ENCODE results near the gene CDH13.

CDH13 gene

DNA sequence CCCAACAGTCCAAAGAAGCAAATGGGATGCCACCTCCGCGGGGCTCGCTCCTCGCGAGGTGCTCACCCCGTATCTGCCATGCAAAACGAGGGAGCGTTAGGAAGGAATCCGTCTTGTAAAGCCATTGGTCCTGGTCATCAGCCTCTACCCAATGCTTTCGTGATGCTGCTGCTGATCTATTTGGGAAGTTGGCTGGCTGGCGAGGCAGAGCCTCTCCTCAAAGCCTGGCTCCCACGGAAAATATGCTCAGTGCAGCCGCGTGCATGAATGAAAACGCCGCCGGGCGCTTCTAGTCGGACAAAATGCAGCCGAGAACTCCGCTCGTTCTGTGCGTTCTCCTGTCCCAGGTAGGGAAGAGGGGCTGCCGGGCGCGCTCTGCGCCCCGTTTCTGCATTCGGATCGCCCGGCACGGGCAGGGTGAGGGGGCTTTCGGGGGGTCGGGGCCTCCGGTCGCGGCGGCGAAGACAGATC is at the start of gene CDH13:
CDH13 (plus strand) TSS at position 179 of the 471 bp plus-strand sequence.
- peak; percentile 11 for DNase-seq

DNA sequence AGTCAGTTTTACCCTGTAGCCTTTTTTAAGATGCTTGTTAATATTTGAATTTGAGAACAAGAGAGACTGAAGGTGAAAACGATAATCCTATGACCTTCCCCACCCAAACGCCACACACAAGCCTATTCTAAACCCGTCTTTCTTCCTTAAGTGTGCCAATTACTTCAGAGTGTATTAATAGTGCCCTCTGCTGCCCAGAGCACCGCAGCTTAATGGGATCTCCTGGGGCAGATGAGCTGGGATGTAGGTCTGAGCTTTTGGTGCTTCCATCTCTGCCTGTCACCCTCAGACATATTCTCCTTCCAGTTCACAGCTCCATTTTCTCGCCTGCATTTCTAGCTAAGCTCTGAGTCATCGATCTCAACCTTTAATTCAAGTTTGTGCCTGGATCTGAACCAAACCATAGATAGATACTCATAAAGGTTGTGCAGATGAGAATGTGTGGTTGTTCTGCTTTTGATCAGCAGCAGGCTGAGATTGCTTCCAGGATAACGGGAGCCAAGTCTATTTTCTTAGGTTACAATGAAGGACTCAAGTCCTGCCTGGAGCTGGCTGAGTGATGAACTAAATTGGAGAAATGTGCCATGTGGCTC is 46.4 kb upstream of the CDH13 start:
- DNase-seq, result no peak

DNA sequence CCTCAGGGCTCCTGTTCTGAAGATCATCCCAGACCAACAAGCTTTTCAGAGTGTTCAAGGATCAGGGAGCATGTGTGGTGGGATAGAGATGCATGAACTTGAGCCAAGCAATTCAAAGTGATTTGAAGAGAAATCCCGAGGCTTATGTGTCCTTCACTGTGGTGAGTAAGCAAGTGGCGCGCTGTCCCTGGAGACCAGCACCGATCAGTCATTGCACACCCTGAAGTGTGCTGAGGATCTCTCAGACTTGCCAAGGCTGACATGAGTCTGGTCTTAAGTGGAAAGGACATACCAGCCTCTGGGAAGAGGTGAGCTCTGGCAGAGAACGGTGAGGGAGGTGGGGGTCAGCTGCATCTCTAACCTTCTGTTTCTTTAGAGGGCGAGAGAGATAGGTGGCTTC is 43.8 kb upstream of the CDH13 start:
- no peak for DNase-seq

DNA sequence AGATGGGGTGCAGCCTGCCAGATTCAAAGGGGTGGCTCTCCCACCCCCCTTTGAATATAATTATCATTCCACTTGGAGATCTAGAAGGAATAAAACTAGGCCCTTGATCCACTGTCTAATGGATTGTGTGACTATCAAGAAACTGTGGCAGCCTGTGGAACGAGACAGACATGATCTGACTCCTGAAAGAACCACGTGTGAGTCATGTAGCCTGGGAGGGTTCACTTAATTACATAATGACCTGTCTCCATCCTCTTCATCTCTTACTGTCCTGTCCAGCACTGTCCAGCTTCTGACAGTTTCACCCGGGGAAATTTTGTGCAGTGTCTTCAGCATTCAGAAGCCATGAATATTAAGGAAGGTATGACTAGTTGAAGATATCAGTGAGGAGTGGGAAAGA is 43.3 kb upstream of the CDH13 start:
- no peak for DNase-seq

DNA sequence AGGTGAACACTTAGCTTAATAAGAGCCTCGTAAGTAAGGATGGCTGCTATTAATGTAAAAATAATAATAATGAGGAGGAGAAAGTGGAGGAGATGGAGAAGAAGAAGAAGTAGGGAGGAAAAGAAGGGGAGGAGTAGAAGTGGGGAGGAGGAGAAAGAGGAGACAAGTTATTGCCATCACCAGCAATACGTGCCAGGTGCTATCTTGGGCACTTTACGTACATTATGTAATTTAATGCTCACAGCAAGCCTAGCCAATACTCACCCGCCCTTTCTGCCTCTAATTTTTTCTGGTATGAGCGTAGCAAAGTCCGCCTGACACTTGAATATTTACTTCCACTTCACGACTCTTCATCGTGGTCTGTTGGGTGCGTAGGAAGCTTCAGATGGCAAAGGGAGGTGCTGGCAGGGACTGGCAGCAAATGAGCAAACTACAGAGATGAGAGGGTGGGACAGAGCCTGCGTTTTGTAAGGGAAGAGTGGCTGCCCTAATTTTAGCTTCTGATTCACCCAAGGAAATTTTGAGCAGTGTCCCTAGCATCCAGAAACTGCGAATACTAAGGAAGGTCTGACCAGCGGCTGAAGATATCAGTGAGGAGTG is 42.1 kb upstream of the CDH13 start:
- DNase-seq, result no peak

DNA sequence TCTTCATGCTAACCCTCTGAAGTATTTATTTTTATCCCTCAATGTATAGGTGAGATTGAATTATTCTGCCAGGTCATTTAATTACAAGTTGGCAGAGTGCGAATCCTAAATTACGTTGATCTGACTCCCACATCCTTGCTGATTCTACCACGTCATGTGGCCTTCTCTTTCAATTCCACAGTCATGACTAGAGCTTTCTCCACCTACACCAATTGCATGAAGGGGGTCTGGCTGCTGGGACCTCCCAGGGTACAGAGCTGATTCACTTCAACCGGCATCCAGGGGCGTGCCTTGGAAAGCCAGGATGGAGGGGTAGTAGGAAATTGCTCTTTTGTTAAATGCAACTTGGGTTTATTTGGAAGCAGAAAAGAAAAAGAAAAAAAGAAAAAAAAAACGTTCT is 41.1 kb upstream of the CDH13 start:
- DNase-seq, result no peak

DNA sequence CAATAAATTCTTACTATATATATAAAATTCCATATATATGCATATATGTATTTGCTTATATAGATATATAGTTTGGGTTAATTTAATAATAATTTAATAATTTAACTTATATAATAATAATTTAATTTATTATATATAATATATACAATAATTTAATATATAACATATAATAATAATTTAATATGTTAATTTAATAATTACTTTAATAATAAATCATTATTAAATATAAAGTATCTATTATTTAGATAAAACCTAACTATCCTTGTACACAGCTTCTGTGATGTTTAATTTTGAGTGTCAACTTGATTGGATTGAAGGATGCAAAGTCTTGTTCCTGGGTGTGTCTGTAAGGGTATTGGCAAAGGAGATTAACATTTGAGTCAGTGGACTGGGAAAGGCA is 40.6 kb upstream of the CDH13 start:
- no peak for DNase-seq

DNA sequence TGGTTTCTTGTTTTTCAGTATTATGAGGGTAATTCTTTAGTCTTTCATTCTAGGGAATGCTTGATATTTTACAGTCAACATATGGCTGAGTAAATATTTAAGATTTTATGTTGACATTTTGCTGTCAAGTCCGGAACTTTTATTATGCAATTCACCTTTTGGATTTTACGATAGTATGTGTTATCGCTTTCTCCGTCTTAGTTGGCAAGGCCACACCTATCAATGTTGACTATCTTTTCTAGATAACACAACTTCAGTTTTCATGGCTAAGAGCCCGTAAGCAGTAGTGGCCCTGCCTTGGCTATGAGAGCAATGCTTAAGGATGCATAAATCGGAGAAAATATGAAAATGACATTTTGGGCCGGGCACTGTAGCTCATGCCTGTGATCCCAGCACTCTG is 39.5 kb upstream of the CDH13 start:
- DNase-seq, result no peak

DNA sequence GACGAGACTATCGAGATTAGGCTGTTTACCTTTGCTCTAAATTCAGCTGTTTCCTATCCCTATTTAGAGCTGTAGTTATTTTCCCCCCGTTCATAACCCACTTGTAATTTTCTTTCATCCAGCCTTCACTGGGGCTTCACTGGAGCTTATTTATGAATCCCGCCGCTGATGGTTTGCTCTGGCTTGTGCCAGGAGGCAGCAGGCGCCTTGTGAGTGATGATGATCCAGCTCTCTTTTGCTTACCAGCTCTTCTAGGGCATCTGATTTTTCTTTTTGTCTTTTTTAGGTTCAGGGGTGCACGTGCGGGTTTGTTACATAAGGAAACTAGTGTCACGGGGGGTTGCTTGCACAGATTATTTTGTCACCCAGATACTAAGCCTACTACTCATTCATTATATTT is 37.4 kb upstream of the CDH13 start:
- no peak for DNase-seq

DNA sequence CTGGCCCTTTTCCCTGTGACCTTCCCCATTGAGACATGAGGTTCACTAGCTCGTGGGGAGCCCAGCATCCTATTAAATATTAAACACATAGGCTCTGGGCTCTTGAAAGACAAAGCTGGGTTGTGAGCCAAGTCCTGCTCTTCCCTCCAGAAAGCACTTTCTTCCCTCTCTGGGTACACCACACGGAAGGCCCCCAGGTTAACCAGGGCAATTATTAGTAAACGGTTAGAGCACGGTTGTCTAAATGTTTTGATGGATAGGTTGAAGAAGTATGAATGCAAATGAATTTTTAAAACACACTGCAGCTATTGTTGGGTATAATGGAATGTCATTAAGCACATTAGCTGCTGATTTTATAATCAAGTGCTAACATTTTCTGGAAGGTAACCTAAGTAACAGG is 32.7 kb upstream of the CDH13 start:
- DNase-seq, result no peak

DNA sequence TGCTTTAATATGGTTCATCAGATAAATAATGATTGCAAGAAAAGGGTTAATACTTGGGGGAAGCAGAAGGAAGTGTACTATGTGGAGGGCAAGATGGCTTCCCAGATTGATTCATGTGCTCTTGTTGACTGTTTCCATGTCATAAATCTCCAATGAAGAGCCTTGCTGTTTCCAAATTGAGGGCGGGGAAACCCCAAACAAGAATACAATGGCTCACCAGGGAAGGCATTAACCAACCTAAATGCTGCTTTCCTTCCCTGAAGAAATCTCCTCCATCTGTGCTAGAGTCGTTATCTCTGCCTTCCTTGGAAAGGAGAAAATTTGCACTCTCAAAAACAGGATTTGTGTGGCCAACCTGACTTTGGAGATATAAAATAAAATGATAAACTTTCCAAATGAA is 28.0 kb upstream of the CDH13 start:
- no peak for DNase-seq

DNA sequence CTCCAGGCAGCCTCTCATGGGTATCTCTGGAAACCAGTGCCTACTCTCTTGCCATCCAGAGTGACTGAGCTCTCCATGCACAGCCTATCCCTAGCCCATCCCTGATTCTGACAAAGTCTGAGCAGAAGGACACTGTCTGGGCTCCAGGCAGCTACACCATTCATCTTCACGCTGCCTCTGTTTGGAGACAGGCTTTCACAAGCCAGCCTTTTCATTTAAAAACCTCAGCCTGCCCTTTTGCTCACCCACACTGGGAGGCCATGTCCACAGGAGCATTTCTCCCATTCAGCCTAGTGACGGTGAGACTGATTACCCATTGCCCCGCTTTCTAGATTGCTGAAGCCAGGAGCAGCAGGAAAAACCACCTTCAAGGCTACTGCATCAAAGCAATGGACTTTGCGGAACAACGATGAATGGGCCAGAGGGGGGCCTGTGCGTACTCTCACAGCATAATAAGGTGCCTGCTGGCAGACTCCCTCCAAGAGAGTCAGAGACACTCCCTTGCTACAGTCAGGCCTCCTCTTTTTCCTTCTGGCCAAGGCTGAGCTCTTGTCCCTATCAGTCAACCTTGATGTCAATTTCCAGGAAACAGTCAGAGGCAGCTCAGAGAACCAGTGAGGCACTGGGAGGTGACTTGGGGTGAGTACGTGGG is 24.7 kb upstream of the CDH13 start:
- DNase-seq, result no peak

DNA sequence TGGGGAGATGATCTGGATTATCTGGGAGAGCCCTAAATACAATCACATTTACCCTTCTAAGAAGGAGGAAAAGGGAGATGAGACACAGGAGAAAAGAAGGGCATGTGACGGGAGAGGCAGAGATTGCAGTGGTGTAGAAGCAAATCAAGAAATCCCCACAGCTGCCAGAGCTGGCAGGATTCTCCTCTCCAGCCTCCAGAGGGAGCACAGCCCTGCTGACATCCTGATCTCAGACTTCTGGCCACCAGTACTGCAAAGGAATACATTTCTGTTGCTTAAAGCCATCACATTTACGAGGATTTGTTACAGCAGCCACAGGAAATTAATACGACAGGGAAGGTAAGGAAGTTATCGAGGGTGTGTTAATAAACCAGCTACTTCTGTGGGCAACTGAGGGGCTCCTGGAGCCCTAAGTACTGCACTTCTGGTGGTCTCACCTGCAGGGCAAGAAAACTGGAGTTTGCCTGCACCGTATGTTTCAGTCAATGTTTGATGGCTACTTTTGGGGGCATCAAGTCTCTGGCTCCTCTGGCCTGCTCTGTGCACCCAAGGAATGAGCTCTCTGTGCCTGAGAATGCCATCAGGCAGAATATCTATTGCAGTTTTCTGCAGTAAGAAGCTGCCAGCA is 22.9 kb upstream of the CDH13 start:
- DNase-seq, result no peak

DNA sequence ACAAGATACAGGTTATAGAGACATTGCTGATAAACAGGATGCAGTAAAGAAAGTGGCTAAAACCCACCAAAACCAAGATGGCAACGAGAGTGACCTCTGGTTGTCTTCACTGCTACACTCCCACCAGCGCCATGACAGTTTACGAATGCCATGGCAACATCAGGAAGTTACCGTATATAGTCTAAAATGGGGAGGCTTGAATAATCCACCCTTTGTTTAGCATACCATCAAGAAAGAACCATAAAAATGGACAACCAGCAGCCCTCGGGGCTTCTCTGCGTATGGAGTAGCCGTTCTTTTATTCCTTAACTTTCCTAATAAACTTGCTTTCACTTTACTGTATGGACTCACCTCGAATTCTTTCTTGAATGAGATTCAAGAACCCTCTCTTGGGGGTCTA is 21.7 kb upstream of the CDH13 start:
- no peak for DNase-seq

DNA sequence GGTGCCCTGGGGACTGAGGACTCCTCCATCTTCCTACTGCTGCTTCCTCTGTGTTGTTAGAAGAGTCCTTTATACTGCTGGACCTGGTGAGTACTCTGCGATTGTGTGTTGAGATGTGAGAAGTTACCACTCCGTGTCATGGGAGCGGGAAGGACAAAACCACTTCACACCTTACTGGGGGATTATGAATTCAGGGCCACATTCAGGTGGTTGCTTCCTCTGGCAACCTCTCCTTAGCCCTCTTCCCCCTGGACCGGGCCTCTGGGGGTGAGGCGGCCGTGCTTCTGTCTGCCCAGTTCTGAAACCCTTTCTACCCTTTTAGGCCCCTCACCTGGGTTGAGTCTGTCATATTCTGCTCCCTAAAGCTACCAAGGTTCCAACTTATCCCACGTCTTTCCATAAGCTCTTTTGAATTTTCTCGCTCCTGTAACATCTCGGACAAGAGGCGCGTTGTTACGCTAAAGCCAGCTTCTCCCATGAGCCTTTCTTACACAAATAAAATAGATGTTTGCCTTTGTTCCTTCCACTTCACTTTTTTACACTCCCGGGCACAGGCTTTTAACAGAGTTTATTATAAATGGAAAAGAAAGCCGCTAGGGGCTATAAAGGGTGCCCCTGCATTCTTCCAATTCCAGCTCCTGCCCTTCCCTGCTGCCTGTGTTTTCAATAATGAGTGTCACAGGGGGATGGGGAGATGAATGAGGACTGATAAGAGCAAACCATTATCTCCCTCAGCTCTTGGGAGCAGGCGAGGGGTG is 20.7 kb upstream of the CDH13 start:
- DNase-seq, result no peak

DNA sequence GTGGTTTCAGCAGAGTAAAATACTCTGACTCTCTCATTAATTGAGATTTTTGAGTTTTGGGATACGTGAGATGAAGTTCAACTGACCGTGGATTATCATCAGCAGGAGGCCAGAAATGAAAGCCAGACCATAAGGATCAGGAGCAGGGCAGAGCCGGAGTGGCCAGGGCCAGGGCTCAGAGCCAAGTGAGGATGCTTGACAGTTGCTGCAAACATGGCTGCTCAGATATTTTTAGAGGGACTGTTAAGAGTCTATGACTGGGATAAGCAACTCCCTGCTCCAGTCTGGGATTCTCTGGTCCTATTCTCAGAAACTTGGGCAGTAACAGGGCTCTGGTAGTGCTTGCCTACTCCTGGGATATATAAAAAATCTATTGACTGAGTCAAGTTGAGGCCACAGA is 17.6 kb upstream of the CDH13 start:
- DNase-seq, result no peak

DNA sequence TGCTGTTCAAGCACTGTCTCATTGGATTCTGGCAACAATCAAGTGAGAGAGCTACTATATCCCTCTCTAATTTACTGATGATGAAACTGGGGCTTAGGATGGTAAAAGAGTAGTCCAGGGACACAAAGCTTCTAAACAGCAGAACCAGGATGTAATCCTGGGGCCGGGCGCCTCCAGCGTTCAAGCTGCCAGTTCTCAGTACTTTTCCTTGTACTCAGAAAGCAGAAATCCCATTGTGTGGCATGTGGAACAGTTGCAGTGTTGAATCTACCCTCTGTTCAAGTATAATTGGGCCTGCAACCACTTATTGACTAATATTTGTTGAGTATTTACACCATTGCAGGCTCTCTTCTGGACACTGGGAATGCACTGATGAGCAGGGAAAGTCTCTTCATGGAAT is 14.5 kb upstream of the CDH13 start:
- DNase-seq, result no peak

DNA sequence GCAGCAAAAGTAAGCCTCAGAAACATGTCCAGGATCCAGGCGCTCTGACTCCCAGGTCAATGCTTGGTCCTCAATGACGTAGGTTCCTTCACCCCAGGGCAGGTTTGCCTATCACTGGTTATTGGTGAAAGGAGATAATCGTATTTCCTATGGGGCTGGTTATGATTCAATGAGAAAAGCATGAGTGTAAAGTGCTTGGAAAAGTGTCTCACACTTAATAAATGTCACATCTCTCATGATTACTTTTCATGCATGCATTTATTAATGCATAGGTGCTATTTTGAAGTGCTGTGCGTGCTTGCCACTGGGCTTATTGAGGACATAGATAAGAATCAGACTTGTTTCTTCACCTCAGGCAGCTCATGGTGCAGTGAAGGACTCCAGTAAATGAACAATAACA is 10.4 kb upstream of the CDH13 start:
- no peak for DNase-seq

DNA sequence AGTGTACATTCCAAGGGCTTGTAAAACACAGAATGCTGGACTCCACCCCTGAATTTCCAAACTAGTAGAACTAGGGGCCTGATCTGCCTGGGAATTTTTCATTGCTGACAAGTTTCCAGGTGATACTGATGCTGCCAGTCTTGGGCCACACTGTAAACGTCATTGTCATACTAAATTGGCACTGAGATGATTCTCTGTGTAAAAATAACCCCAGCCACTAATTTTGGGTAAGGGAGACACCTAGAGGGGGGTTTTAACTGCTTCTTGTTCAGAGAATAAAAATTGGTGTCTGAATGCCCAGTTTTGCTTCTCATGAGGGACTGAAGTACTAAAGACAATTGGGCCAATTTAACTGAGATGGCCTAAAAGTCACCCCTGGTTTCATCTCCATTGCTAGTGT is 5.0 kb upstream of the CDH13 start:
- DNase-seq, result no peak

DNA sequence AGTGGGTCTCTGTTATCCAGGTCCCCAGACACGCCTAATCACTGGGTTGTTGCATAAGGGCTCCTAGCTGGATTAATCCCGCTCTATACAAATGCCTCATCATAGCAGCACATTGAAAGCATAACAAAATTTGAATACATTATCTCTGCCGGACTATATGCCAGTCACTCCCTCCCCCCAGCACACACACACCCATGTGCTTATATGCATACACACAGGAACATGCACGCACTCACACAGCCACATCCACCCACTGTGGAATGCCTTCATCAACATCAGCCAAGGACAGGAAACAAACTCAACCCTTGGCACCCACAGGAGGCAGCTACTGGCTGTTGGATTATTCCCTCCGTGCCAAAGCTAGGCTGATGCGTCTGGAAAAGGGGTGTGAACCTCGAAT is 3.5 kb upstream of the CDH13 start:
- DNase-seq, result no peak

DNA sequence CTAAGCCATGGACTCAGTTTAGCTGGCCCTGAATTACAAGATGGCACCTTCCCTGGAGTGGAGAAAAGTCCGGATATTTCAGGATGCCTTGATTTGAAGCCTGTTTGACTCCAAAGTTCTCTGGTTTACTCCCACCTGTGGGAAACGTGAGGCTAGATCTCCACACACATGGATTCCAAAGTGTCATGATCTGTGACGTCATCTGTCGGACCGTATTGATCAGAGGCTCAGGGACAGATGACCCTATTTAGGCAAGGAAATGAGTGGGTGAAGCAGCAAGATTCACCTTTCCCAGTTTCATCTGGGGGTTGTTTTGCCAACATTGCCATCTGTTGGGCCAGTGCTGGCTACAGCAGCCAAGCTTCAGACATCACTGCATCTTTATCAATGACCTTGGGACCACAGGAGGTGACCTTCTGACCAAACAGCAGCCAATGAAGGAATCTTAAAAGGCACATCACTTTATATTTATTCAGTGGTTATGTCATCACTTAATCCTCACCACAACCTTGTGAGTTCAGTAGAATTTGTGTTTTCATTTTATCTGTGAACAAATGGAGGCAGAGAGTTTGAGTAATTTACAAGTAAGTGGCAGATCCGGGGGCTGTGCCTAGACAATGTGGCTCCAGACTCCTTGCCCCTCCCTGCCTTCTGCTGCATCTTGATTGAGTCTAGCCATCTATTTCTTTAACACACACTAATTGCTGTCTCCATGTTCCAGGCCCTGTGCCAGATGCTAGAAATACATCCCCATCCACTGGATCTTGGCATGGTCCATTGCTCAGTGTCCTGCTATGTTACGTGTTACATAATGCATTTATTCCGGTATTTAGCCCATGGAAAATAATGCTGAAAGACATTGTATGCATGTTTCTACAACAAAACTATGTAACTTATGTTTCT is 1.5 kb upstream of the CDH13 start:
- DNase-seq, result no peak

DNA sequence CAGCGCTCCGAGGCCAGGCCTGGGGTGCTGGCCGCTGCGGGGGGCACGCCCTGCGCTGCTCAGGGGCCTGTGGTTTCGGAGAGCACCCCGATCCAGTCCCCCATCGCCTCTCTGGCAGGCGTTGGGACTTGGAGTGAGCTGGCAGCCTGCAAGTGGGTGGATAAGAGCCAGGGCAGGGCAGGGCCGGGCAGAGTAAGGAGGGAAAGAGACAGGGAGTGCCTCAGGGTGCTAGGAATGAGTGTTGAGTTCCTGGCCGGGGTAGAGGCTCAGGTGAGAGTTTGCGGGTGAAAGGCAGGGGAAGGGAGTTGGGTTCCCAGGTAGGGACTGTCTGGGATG is 1.3 kb downstream of the CDH13 start:
- DNase-seq, result peak; percentile 48

DNA sequence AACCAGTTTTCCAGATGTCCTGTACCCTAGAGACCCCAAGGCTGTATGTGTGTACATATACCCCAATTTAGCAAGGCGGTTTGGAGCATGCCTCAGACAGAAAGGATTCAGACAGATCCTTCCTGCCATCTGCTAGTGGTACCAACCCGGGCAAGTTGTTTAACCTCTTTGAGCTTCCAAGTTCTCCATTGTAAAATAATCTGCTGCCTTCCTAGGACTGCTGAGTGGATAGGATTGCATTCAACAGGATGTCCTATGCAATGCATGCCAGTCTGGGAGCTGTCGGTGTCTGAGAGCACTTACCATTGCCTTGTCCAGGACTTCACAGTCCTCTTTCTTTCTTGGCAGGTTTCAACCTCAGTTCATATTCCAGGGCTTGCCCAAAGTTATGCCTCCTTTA is 1.9 kb downstream of the CDH13 start:
- DNase-seq, result no peak

Data from T1000 (cell line).